Mesendoderm (in vitro differentiated cells): Measurements from ENCODE around the gene SEMA6A.
A peak's percentile ranks its signal among the peaks of the same experiment; 100 is the strongest.

Experiments used
- DNase-seq: peaks from one replicate; pipeline ENCODE4 v3.0.0; 2013
- H2AK5ac ChIP-seq: 2 replicates; pipeline ENCODE4 v1.6.1; 2013; ENCODE audit warnings: low read length, inconsistent platforms
- H2BK120ac ChIP-seq: 2 replicates; pipeline ENCODE4 v1.6.1; 2013; ENCODE audit warnings: low read depth, mild to moderate bottlenecking, low read length, moderate library complexity, mixed read lengths
- H2BK15ac ChIP-seq: replicated peaks from 2 replicates; pipeline ENCODE4 v1.6.1; 2013; ENCODE audit warnings: low read depth, mild to moderate bottlenecking, moderate library complexity
- H2BK5ac ChIP-seq: 2 replicates; pipeline ENCODE4 v1.6.1; 2013; ENCODE audit warnings: low read length, inconsistent platforms
- H3K18ac ChIP-seq: 2 replicates; pipeline ENCODE4 v1.6.1; 2013; ENCODE audit warnings: mild to moderate bottlenecking, low read length, mixed read lengths
- H3K23ac ChIP-seq: one replicate; pipeline ENCODE4 v1.6.1; 2013; ENCODE audit warnings: low read length
- H3K27ac ChIP-seq: 2 replicates; pipeline ENCODE4 v1.5.1; 2013; ENCODE audit warnings: low read depth, mild to moderate bottlenecking, inconsistent platforms, low read length, moderate library complexity
- H3K27me3 ChIP-seq: 2 replicates; pipeline ENCODE4 v1.6.1; 2013; ENCODE audit warnings: low read length, control low read depth, mild to moderate bottlenecking, inconsistent platforms; ENCODE audit not compliant: insufficient read depth, poor library complexity
- H3K36me3 ChIP-seq: 2 replicates; pipeline ENCODE4 v1.6.1; 2013; ENCODE audit warnings: low read length, inconsistent platforms; ENCODE audit not compliant: control insufficient read depth, insufficient read depth
- H3K4ac ChIP-seq: one replicate; pipeline ENCODE4 v1.6.1; 2013; ENCODE audit warnings: low read depth, mild to moderate bottlenecking, low read length, moderate library complexity
- H3K4me1 ChIP-seq: 2 replicates; pipeline ENCODE4 v1.6.1; 2013; ENCODE audit warnings: low read depth, low read length, inconsistent platforms; ENCODE audit not compliant: control insufficient read depth
- H3K4me2 ChIP-seq: 2 replicates; pipeline ENCODE4 v1.6.1; 2013; ENCODE audit warnings: low read length
- H3K4me3 ChIP-seq: 2 replicates; pipeline ENCODE4 v1.5.1; 2013; ENCODE audit warnings: mild to moderate bottlenecking, low read length
- H3K56ac ChIP-seq: one replicate; pipeline ENCODE4 v1.6.1; 2013; ENCODE audit warnings: low read length
- H3K79me1 ChIP-seq: 2 replicates; pipeline ENCODE4 v1.6.1; 2013; ENCODE audit warnings: low read length, inconsistent platforms
- H3K79me2 ChIP-seq: 2 replicates; pipeline ENCODE4 v1.6.1; 2013; ENCODE audit warnings: mild to moderate bottlenecking, low read length; ENCODE audit not compliant: control insufficient read depth, insufficient read depth
- H3K9ac ChIP-seq: 2 replicates; pipeline ENCODE4 v1.6.1; 2013; ENCODE audit warnings: low read length, inconsistent platforms
- H4K5ac ChIP-seq: one replicate; pipeline ENCODE4 v1.6.1; 2013; ENCODE audit warnings: low read length
- H4K8ac ChIP-seq: one replicate; pipeline ENCODE4 v1.6.1; 2013; ENCODE audit warnings: low read depth, mild to moderate bottlenecking, control low read depth, low read length, moderate library complexity
- WGBS: extraction: QIAGEN DNeasy Blood & Tissue Kit; methylation state at CpG from one replicate; pipeline ENCODE4 v1.1.7; 2013; ENCODE audit warnings: low lambda C conversion rate, missing lambda C conversion rate; ENCODE audit not compliant: insufficient coverage; ENCODE audit errors: extremely low coverage; 5-methylcytosine and 5-hydroxymethylcytosine counted together

Gene SEMA6A

GRCh38 chr5:116494784-116495450 is 79.7 kb downstream of the SEMA6A start:
- Histone ChIP-seq H3K56ac (peak overlapping the region; percentile 11), H3K27me3 (no peaks in the 10 kb centered on the region), H2AK5ac (no peak overlapping the region), H2BK15ac (no peak overlapping the region), H3K27ac (no peak overlapping the region), H3K18ac (no peak overlapping the region), H3K79me1 (peaks cover 15% of the 10 kb centered on the region), H2BK5ac (peak overlapping the region; percentile 83), H3K9ac (no peak overlapping the region), H3K79me2 (peaks cover 39% of the 10 kb centered on the region), H2BK120ac (no peak overlapping the region), H3K23ac (no peak overlapping the region), H3K4me2 (no peak overlapping the region), H3K36me3 (peaks cover 17% of the 10 kb centered on the region), H3K4ac (no peak overlapping the region), H4K8ac (no peak overlapping the region), H3K4me3 (no peak overlapping the region), H4K5ac (no peak overlapping the region), H3K4me1 (peaks cover 15% of the 10 kb centered on the region)
- DNase-seq = no peak
- no CpG with 5 or more reads among the region's 6 CpGs for WGBS

- no peaks in the 10 kb centered on the region for H3K27me3 ChIP-seq
- no peak overlapping the region for H3K23ac ChIP-seq
- no peak overlapping the region for H3K9ac ChIP-seq
- H3K4me2 ChIP-seq = peak overlapping the region; percentile 9
- peaks cover 18% of the 10 kb centered on the region for H3K79me1 ChIP-seq
- H3K18ac ChIP-seq = no peak overlapping the region
- peak overlapping the region; percentile 43 for H3K27ac ChIP-seq
- no peak overlapping the region for H2BK15ac ChIP-seq
- H4K8ac ChIP-seq = no peak overlapping the region
- no peak overlapping the region for H2AK5ac ChIP-seq
- H2BK5ac ChIP-seq = peak overlapping the region; percentile 30
- WGBS = no CpG with 5 or more reads among the region's 3 CpGs
- peaks cover 10% of the 10 kb centered on the region for H3K4me1 ChIP-seq
- H3K79me2 ChIP-seq = peaks cover 31% of the 10 kb centered on the region
- H2BK120ac ChIP-seq = no peak overlapping the region
- peaks cover 22% of the 10 kb centered on the region for H3K36me3 ChIP-seq
- H3K4me3 ChIP-seq = no peak overlapping the region
- no peak overlapping the region for H3K56ac ChIP-seq
- H4K5ac ChIP-seq = no peak overlapping the region
- peak; percentile 56 for DNase-seq
- H3K4ac ChIP-seq = no peak overlapping the region
Observed at GRCh38 chr5:116492776-116493175, 81.8 kb downstream of the SEMA6A start.

GRCh38 chr5:116492016-116492623 is 82.5 kb downstream of the SEMA6A start:
- Histone ChIP-seq H3K79me1 (peaks cover 15% of the 10 kb centered on the region), H3K18ac (no peak overlapping the region), H3K79me2 (peaks cover 27% of the 10 kb centered on the region), H2AK5ac (no peak overlapping the region), H3K9ac (no peak overlapping the region), H4K8ac (no peak overlapping the region), H2BK15ac (no peak overlapping the region), H3K36me3 (peaks cover 22% of the 10 kb centered on the region), H3K27me3 (no peaks in the 10 kb centered on the region), H3K4ac (no peak overlapping the region), H3K27ac (peak overlapping the region; percentile 18), H2BK120ac (no peak overlapping the region), H3K4me2 (no peak overlapping the region), H3K23ac (no peak overlapping the region), H3K4me1 (peaks cover 10% of the 10 kb centered on the region), H3K56ac (no peak overlapping the region), H4K5ac (no peak overlapping the region), H2BK5ac (no peak overlapping the region), H3K4me3 (no peak overlapping the region)
- no CpG with 5 or more reads among the region's 3 CpGs for WGBS
- no peak for DNase-seq

GRCh38 chr5:116488356-116489041 is 86.1 kb downstream of the SEMA6A start:
- Histone ChIP-seq H2BK120ac (no peak overlapping the region), H3K4me2 (no peak overlapping the region), H3K23ac (no peak overlapping the region), H3K4me1 (peaks cover 3% of the 10 kb centered on the region), H3K36me3 (peaks cover 21% of the 10 kb centered on the region), H2AK5ac (no peak overlapping the region), H3K27me3 (no peaks in the 10 kb centered on the region), H3K4me3 (no peak overlapping the region), H2BK15ac (no peak overlapping the region), H4K8ac (peak overlapping the region; percentile 65), H3K18ac (no peak overlapping the region), H4K5ac (no peak overlapping the region), H3K79me2 (peaks cover 21% of the 10 kb centered on the region), H2BK5ac (no peak overlapping the region), H3K4ac (no peak overlapping the region), H3K79me1 (peaks cover 15% of the 10 kb centered on the region), H3K56ac (no peak overlapping the region), H3K9ac (no peak overlapping the region), H3K27ac (no peak overlapping the region)
- no CpG with 5 or more reads among the region's 6 CpGs for WGBS
- DNase-seq = no peak

- no peak overlapping the region for H4K8ac ChIP-seq
- H3K4me1 ChIP-seq = no peaks in the 10 kb centered on the region
- H3K79me1 ChIP-seq = peaks cover 12% of the 10 kb centered on the region
- no peak overlapping the region for H2BK5ac ChIP-seq
- H3K27ac ChIP-seq = no peak overlapping the region
- H2AK5ac ChIP-seq = no peak overlapping the region
- H2BK120ac ChIP-seq = no peak overlapping the region
- H3K4me3 ChIP-seq = no peak overlapping the region
- no peak overlapping the region for H3K9ac ChIP-seq
- no peak overlapping the region for H2BK15ac ChIP-seq
- WGBS = no CpG with 5 or more reads among the region's 1 CpG
- H3K4ac ChIP-seq = no peak overlapping the region
- no peak overlapping the region for H4K5ac ChIP-seq
- H3K79me2 ChIP-seq = peaks cover 17% of the 10 kb centered on the region
- no peak overlapping the region for H3K18ac ChIP-seq
- no peak overlapping the region for H3K23ac ChIP-seq
- H3K56ac ChIP-seq = no peak overlapping the region
- H3K4me2 ChIP-seq = no peak overlapping the region
- DNase-seq = no peak
- no peaks in the 10 kb centered on the region for H3K27me3 ChIP-seq
- H3K36me3 ChIP-seq = peaks cover 19% of the 10 kb centered on the region
Observed at GRCh38 chr5:116487045-116487444, 87.6 kb downstream of the SEMA6A start.
